Endothelial cell of umbilical vein (primary cell): Measurements from ENCODE around the gene AADACL4. TPM values are rescaled to one million over a fixed set of nuclear protein-coding genes. Genes with fewer than 3 reads are reported as not detected.

Experiments used
- BruUV-seq: library from RNA; stranded (reverse); fragments of 400-500 nt; replicated peaks from 2 replicates; lab custom pipeline; 2021; lab: Mats Ljungman, UMichigan
- CTCF ChIA-PET: fragments of 300-600, 350-600 bp; sonication (Branson Sonifier 250); formaldehyde crosslinking; loops from one replicate; lab custom pipeline; 2021; ENCODE audit warnings: antibody characterized with exemption, inconsistent platforms; lab: Charles Lee
- POLR2A ChIA-PET: fragments of 300-600, 350-600 bp; sonication (Branson Sonifier 250); formaldehyde crosslinking; loops from one replicate; lab custom pipeline; 2021; ENCODE audit warnings: antibody characterized with exemption, inconsistent platforms; lab: Charles Lee
- DNase-seq: peaks from one replicate; pipeline ENCODE4 v3.0.0-alpha.2; 2011; ENCODE audit warnings: low read depth, low spot score
- FAIRE-seq: peaks from 2 replicates; lab custom pipeline; 2011; peaks lifted over from hg19 to GRCh38; lab: Jason Lieb, UNC
- H2AFZ ChIP-seq: 2 replicates; pipeline ENCODE4 v1.6.0; 2012; ENCODE audit warnings: low read depth, low read length, control low read depth, inconsistent platforms
- H3K27ac ChIP-seq: 2 replicates; pipeline ENCODE4 v1.5.1; 2011; ENCODE audit warnings: low read depth, mild to moderate bottlenecking, control low read depth, low read length, moderate library complexity; ENCODE audit not compliant: insufficient read depth
- H3K27me3 ChIP-seq, 2 experiments: 2 replicates each; pipeline versions ENCODE4 v1.6.0 to v1.6.1; 2011; ENCODE audit warnings: low read length in 2 of 2, mixed read lengths in 1 of 2; ENCODE audit not compliant: control insufficient read depth in 2 of 2, insufficient read depth in 2 of 2
- H3K36me3 ChIP-seq, 2 experiments: 2 replicates in 1 of 2; 3 replicates in 1 of 2; pipeline ENCODE4 v1.5.1; 2011; ENCODE audit warnings: low read length in 2 of 2, mild to moderate bottlenecking in 1 of 2, moderate library complexity in 1 of 2; ENCODE audit not compliant: control insufficient read depth in 2 of 2, insufficient read depth in 2 of 2; ENCODE audit errors: extremely low read depth in 1 of 2
- H3K4me1 ChIP-seq: 3 replicates; pipeline ENCODE4 v1.5.1; 2011; ENCODE audit warnings: mild to moderate bottlenecking, low read length; ENCODE audit not compliant: control insufficient read depth, insufficient read depth; ENCODE audit errors: extremely low read depth
- H3K4me2 ChIP-seq: 2 replicates; pipeline ENCODE4 v1.6.1; 2011; ENCODE audit warnings: low read length, control low read depth, mixed read lengths; ENCODE audit not compliant: insufficient read depth
- H3K4me3 ChIP-seq, 3 experiments: fragments of 200-600 bp in 1 of 3; sonication (generic), shearing (Covaris generic) in 1 of 3; replicated peaks in 1 of 3; 2 replicates each; pipeline ENCODE4 v1.5.1; 2011 to 2016; ENCODE audit warnings: control low read depth in 3 of 3, low read length in 3 of 3, mild to moderate bottlenecking in 2 of 3, inconsistent platforms in 1 of 3, low read depth in 1 of 3, moderate library complexity in 1 of 3; ENCODE audit not compliant: insufficient read depth in 1 of 3
- H3K79me2 ChIP-seq: 2 replicates; pipeline ENCODE4 v1.6.0; 2012; ENCODE audit warnings: low read length, inconsistent platforms; ENCODE audit not compliant: control insufficient read depth, insufficient read depth
- H3K9ac ChIP-seq: replicated peaks from 2 replicates; pipeline ENCODE3; 2011; ENCODE audit warnings: low read length, control low read depth; ENCODE audit not compliant: insufficient read depth; ENCODE audit errors: extremely low read depth
- H3K9me1 ChIP-seq: replicated peaks from 3 replicates; pipeline ENCODE4 v1.6.0; 2011; ENCODE audit warnings: mild to moderate bottlenecking, low read length; ENCODE audit not compliant: control insufficient read depth, insufficient read depth; ENCODE audit errors: extremely low read depth
- H3K9me3 ChIP-seq: replicated peaks from 2 replicates; pipeline ENCODE4 v1.5.1; 2012; ENCODE audit warnings: low read length, inconsistent platforms; ENCODE audit not compliant: control insufficient read depth, insufficient read depth
- H4K20me1 ChIP-seq: replicated peaks from 2 replicates; pipeline ENCODE3; 2011; ENCODE audit warnings: mild to moderate bottlenecking, low read length; ENCODE audit not compliant: control insufficient read depth, insufficient read depth; ENCODE audit errors: extremely low read depth
- EZH2 ChIP-seq: IDR thresholded peaks from 2 replicates; pipeline ENCODE4 v1.6.1; 2012; ENCODE audit warnings: borderline replicate concordance, low read depth, mild to moderate bottlenecking, moderate library complexity, low read length, inconsistent platforms; ENCODE audit not compliant: severe bottlenecking
- FOS ChIP-seq: IDR thresholded peaks from 2 replicates; pipeline ENCODE4 v1.6.1; 2011; ENCODE audit warnings: mild to moderate bottlenecking, low read length, moderate library complexity, borderline replicate concordance; ENCODE audit not compliant: insufficient read depth
- GATA2 ChIP-seq: IDR thresholded peaks from 2 replicates; pipeline ENCODE4 v1.7.0; 2011; ENCODE audit warnings: low read depth, mild to moderate bottlenecking, moderate library complexity, mixed read lengths, low read length; ENCODE audit not compliant: insufficient read length, insufficient read depth
- JUN ChIP-seq: IDR thresholded peaks from 2 replicates; pipeline ENCODE4 v1.6.1; 2011; ENCODE audit warnings: borderline replicate concordance, low read depth; ENCODE audit not compliant: insufficient read length, insufficient read depth
- MYC ChIP-seq: IDR thresholded peaks from one replicate; pipeline ENCODE4 v1.6.1; 2011; ENCODE audit warnings: mild to moderate bottlenecking, low read depth, low read length
- POLR2A ChIP-seq: IDR thresholded peaks from 2 replicates; pipeline ENCODE4 v1.6.1; 2012; ENCODE audit warnings: low read depth, mild to moderate bottlenecking, control low read depth, low read length
- POLR2AphosphoS5 ChIP-seq: IDR thresholded peaks from 2 replicates; pipeline ENCODE4 v1.6.1; 2012; ENCODE audit warnings: low read depth, mild to moderate bottlenecking, control low read depth, low read length, moderate library complexity; ENCODE audit not compliant: insufficient read depth
- dilution Hi-C: fragments of 300-500 bp; cut with MboI; formaldehyde crosslinking; loops from one replicate; pipeline ENCODE4 v1.15.0; 2019; ENCODE audit warnings: low sequenced_read_pairs; ENCODE audit not compliant: extremely low pct_ligation_motif_present
- intact Hi-C: fragments of 100-400 bp; cut with micrococcal nuclease; formaldehyde crosslinking; loops from one replicate; pipeline ENCODE4 v1.10.0; 2022
- polyA plus RNA-seq, 4 experiments: library from polyadenylated mRNA; depleted of rRNA in 3 of 4; stranded (reverse) in 3 of 4; unstranded in 1 of 4; fragments of >200 nt; gene quantifications; 2 replicates each; pipeline versions ENCODE4 v1.2.1 to v1.2.3, GENCODE V29; 2011 to 2012; ENCODE audit warnings: missing spikeins in 1 of 4
- total RNA-seq: library from RNA; stranded (reverse); gene quantifications from 2 replicates; pipeline ENCODE4 v1.2.3, GENCODE V29; 2021
- TF ChIP-seq, protein P1 (sequence below): IDR thresholded peaks from 2 replicates; pipeline ENCODE4 v1.6.1; 2011; ENCODE audit not compliant: insufficient read depth, insufficient read length
- TF ChIP-seq, protein P2 (sequence below), 2 donors: IDR thresholded peaks; 1 replicate in 1 of 2; 2 replicates in 1 of 2; pipeline ENCODE4 v1.5.1; 2011; ENCODE audit warnings: low read length in 2 of 2, mild to moderate bottlenecking in 2 of 2, moderate library complexity in 2 of 2, control low read depth in 1 of 2, inconsistent platforms in 1 of 2, low read depth in 1 of 2; ENCODE audit not compliant: insufficient read depth in 1 of 2; ENCODE audit errors: extremely low read depth in 1 of 2

AADACL4 gene
- total and polyA plus RNA-seq, 2 donors (not counting 3 experiments of a cell fraction or from before 2014, with no cell fraction given): not detected

DNA sequence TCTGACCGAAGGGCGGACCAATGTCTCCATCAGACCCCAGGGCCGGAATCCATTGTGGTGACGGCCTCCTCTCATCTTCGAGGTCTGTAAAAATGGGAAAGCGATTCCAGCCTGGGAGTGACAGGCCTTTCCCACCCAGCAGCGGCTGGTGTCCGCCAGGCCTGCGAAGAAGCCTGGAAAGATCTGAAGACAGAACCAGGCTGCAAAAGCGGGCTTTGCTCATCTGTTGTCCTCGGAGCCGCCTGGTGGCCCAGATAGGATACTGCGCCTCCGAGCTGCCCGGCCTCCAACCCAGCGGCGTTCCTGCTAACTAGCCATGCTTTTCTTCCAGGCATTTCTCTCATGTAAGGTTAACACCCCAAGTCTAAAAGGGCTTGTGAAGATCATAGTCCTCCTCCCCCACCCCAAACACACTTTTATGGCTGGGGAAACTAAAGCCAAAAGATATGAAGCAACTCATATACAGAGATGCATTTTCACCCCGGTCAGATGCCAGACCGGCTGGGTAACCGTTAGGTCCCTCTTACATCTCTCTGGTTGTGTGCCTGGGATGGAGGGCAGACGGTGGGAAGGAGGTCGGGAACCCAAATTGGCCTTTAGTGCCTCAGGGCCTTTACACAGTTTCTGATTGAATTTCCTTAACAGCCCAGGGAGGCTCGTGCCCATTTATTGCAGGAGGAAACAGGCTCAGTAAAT, 23.9 kb upstream of the AADACL4 start:
- no peak for TF ChIP-seq MYC
- TF ChIP-seq JUN: no peak
- TF ChIP-seq POLR2AphosphoS5: peak; percentile 18
- TF ChIP-seq GATA2: no peak
- TF ChIP-seq EZH2: no peak
- no peak for TF ChIP-seq POLR2A
- TF ChIP-seq, protein P1, sequence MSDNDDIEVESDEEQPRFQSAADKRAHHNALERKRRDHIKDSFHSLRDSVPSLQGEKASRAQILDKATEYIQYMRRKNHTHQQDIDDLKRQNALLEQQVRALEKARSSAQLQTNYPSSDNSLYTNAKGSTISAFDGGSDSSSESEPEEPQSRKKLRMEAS: no peak
- TF ChIP-seq, protein P2, sequence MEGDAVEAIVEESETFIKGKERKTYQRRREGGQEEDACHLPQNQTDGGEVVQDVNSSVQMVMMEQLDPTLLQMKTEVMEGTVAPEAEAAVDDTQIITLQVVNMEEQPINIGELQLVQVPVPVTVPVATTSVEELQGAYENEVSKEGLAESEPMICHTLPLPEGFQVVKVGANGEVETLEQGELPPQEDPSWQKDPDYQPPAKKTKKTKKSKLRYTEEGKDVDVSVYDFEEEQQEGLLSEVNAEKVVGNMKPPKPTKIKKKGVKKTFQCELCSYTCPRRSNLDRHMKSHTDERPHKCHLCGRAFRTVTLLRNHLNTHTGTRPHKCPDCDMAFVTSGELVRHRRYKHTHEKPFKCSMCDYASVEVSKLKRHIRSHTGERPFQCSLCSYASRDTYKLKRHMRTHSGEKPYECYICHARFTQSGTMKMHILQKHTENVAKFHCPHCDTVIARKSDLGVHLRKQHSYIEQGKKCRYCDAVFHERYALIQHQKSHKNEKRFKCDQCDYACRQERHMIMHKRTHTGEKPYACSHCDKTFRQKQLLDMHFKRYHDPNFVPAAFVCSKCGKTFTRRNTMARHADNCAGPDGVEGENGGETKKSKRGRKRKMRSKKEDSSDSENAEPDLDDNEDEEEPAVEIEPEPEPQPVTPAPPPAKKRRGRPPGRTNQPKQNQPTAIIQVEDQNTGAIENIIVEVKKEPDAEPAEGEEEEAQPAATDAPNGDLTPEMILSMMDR (IDR thresholded peaks at IDR 0.05; ENCODE audit: extremely low read depth in 1 of 2, insufficient read depth in 1 of 2, low read depth in 1 of 2, low read length in 2 of 2): peak; percentile 92 to 96
- no peak for TF ChIP-seq FOS
- dilution Hi-C loops (no loop called here), intact Hi-C loops (loop anchor here (1.0 to 2.0 kb wide), 10 partner anchors 24 to 389 kb away; partner anchors contain the start of gene VPS13D)
- Histone ChIP-seq H3K4me2 (no peak overlapping the region), H3K27me3 (no peaks in the 10 kb centered on the region), H3K27ac (peak overlapping the region; percentile 73), H3K79me2 (peaks cover 8% of the 10 kb centered on the region), H4K20me1 (no peaks in the 10 kb centered on the region), H3K4me1 (peaks cover 27% of the 10 kb centered on the region), H3K9me3 (no peaks in the 10 kb centered on the region), H3K9me1 (no peaks in the 10 kb centered on the region), H2AFZ (no peak overlapping the region), H3K9ac (no peak overlapping the region), H3K4me3 (no peak overlapping the region), H3K36me3 (no peaks in the 10 kb centered on the region)
- FAIRE-seq: peak; percentile 93
- POLR2A ChIA-PET: interaction anchor here (1.4 kb wide), 1 partner anchor 214 kb away, joined by 3 read pairs; no protein-coding TSS in a partner anchor
- CTCF ChIA-PET: interaction anchor here (0.6 to 9.2 kb wide), 38 partner anchors 11 to 352 kb away, joined by 3 to 131 read pairs (median 6); no protein-coding TSS in a partner anchor
- no TSS peak for BruUV-seq
- DNase-seq: peak; percentile 85
